GM21447 (cell line): ENCODE measurements around the gene SNURF.
"Not testable (repeated sequence)": the region's sequence is repeated elsewhere in the genome, so short reads cannot be mapped to it uniquely, and the experiment has no call there.

Experiments
- ATAC-seq: cut with Tn5 transposase; IDR thresholded peaks from one replicate; pipeline ENCODE4 v1.9.1; 2021; ENCODE audit not compliant: unreplicated experiment

The SNURF gene

DNA sequence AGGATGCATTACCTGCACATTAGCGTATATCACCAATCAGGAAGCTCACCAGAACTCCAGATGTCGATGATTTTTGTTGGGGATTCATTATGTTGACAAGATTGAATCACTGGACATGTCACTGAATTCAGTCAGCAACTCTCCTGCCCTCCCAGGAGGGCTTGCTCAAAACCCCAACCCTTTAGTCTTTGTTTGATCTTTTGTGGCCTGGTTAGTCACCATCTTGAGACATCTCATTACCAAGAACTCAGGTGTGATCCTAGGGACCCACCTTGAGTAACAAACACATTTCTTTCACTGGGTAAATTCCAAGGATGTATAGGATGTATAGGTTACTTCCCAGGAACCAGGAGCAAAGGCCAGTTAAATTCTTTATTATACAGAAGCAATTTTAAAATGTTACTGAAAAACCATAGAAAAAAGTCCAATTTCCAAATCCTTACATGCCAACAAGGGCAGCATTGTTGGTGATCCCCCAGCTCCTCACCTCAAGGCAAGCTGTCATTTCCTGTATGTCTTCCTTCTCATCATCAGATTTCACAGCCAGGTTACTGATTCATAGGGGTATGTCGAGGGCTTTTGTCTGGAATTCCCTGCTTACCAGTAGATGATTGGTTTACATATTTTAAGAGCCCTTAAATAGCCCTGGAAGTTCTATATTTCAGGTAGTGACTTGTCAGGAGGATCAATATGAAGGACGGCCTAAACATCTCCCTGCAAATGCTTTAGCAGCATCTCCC is 11.7 kb downstream of the SNURF start:
- no peak for ATAC-seq

DNA sequence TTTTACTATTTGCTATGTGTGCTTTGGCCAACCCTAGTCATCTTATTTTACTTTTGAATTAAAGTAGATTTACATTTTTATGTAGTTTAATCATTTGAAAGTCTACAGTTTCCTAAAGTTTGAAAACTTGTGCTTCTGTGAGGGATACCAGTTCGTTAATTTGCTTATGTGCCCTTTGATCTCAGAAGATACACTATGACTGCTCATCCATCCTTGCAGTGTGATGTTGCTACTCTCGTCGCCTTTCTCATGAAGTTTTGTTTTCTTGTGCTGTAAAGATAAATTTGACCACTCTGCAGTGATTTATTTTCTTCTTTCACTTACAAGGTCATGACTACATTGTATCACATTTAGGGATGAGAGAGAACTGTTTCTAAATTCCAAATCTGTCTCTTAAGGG is 16.3 kb downstream of the SNURF start:
- no peak for ATAC-seq

GRCh38 chr15:24971772-24972171 is 17.0 kb downstream of the SNURF start:
- ATAC-seq = no peak

GRCh38 chr15:24972707-24973106 is 17.9 kb downstream of the SNURF start:
- not testable (repeated sequence) for ATAC-seq

GRCh38 chr15:24976932-24977331 is 22.1 kb downstream of the SNURF start:
- ATAC-seq = no peak

DNA sequence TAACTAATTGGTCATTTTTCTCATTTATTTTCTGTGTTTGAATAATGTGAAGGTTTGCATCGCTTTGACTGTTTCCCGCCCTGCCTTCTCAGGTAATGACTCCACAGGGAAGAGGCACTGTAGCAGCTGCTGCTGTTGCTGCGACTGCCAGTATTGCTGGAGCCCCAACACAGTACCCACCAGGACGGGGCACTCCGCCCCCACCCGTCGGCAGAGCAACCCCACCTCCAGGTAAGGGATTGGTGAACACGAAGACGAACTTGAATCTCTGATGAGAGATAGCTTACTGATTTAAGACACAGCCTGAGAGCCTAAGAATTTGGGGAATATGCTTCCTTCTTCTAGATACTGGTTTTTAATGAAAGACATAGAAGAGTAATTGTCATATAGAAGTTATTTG is 22.9 kb downstream of the SNURF start:
- no peak for ATAC-seq

DNA sequence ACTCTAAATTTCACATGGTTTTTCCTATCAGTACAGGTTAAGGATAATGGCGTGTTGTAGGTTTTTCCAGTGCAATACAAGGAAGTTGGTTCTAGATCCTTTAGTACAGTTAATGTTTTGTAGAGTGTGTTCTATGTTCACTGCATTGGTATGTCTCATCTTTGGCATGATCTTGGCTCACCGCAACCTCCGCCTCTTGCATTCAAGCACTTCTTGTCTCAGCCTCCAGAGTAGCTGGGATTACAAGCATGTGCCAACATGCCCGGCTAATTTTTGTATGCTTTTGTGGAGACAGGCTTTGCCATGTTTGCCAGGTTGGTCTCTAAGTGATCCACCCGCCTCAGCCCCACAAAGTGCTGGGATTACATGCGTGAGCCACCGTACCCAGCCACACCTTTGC is 30.4 kb downstream of the SNURF start:
- no peak for ATAC-seq

GRCh38 chr15:24986653-24987052 is 31.9 kb downstream of the SNURF start:
- ATAC-seq = no peak
